RWPE1 (cell line): ENCODE measurements around the gene ZFC3H1.

Experiments used
- CTCF ChIA-PET: fragments of 350-600 bp; sonication (Branson Sonifier 250); formaldehyde crosslinking; extraction: SDS; loops from one replicate; lab custom pipeline; 2021; lab: Yijun Ruan, JAX
- POLR2A ChIA-PET: fragments of 400-600 bp; formaldehyde crosslinking; extraction: SDS; loops from one replicate; lab custom pipeline; 2020; ENCODE audit warnings: antibody characterized with exemption; ENCODE audit not compliant: low non-redundant PET; lab: Yijun Ruan, JAX
- DNase-seq: peaks from one replicate; pipeline ENCODE4 v3.0.0; 2012; ENCODE audit warnings: low spot score
- H3K27ac ChIP-seq: fragments of 450-650 bp; 2 replicates; pipeline ENCODE4 v1.5.1; 2017
- CTCF ChIP-seq: fragments of 450-650 bp; conservative IDR thresholded peaks from 2 replicates; pipeline ENCODE4 v1.5.1; 2017; ENCODE audit warnings: low read depth, mild to moderate bottlenecking

Gene ZFC3H1

GRCh38 chr12:71664411-71665089 is 902 bp upstream of the ZFC3H1 start:
- CTCF ChIA-PET, result interaction anchor here (0.8 to 2.9 kb wide), 2 partner anchors 24 to 82 kb away, joined by 4 to 15 read pairs; no protein-coding TSS in a partner anchor
- DNase-seq, result no peak
- no peak for TF ChIP-seq CTCF
- POLR2A ChIA-PET, result interaction anchor here (0.6 to 1.8 kb wide), 3 partner anchors 20 to 83 kb away, joined by 3 to 19 read pairs (median 4); partner anchors contain the start of gene TMEM19
- peak overlapping the region; percentile 97 for H3K27ac ChIP-seq

GRCh38 chr12:71662849-71663560 is 643 bp downstream of the ZFC3H1 start:
- DNase-seq, result peak; percentile 48
- ChIA-PET CTCF (interaction anchor here (0.6 to 2.9 kb wide), 3 partner anchors 72 to 230 kb away, joined by 4 to 15 read pairs (median 7); no protein-coding TSS in a partner anchor), POLR2A (interaction anchor here (1.4 to 1.8 kb wide), 2 partner anchors 23 to 91 kb away, joined by 3 to 19 read pairs; partner anchors contain the start of gene TMEM19)
- no peak for TF ChIP-seq CTCF
- H3K27ac ChIP-seq, result peak overlapping the region; percentile 97

DNA sequence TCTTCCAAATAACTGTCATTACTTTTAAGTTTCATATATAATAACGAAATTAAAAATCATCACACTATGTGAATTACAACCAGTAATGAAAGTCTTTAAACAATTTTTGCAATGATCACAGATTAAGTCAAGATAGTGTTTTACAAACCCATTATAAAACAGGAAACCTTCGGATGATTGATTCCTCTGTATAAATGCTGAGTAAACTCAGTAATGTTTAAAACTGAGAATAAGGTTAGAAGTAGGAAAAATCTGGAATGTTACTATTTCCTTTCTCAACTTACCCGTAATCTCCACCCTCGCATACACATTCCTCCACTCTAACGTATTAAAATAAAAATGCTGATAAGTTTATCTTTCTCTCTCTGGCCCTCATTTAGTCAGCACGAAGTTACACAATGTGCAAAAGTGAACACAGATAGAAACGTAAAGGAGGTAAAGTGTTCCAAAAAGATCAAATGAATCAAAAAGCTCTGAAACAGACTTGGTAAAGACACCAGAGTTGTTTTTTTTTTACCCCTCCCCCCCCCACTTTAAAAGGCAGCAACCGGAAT is 1.6 kb downstream of the ZFC3H1 start:
- H3K27ac ChIP-seq, result no peak overlapping the region
- ChIA-PET CTCF (interaction anchor here (2.9 kb wide), 1 partner anchor 85 kb away, joined by 15 read pairs; no protein-coding TSS in a partner anchor), POLR2A (no interaction called here)
- DNase-seq, result no peak
- no peak for TF ChIP-seq CTCF

DNA sequence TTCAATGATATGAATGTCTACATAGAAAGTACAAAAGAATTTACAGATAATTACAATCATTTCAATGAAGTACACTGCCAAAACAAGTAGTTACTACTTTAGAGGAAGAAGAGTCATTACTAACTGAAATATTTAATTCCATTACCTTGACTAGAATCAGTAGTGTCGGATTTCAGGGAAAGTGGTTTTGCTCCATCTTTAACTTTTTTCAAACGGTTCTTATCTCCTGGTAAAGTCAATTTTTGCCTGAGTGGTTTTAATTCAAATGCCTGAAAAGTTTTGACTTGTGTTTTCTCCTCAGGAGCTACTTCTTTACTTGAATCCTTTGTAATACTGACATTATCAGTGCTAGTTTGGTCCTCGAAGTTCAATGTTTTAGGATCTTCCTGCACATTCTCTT is 6.9 kb downstream of the ZFC3H1 start:
- no peak for DNase-seq
- TF ChIP-seq CTCF, result no peak
- H3K27ac ChIP-seq, result no peak overlapping the region
- ChIA-PET POLR2A (no interaction called here), CTCF (no interaction called here)

GRCh38 chr12:71655907-71656306 is 7.7 kb downstream of the ZFC3H1 start:
- ChIA-PET POLR2A (no interaction called here), CTCF (no interaction called here)
- H3K27ac ChIP-seq, result no peak overlapping the region
- no peak for DNase-seq
- no peak for TF ChIP-seq CTCF

- CTCF ChIA-PET, result no interaction called here
- no peak for DNase-seq
- no peak overlapping the region for H3K27ac ChIP-seq
- POLR2A ChIA-PET, result no interaction called here
- no peak for TF ChIP-seq CTCF
Measured at GRCh38 chr12:71655495-71655894, 8.2 kb downstream of the ZFC3H1 start.
